ENCODE results near the gene RELN. TPM values are rescaled to one million over a fixed set of nuclear protein-coding genes. Genes with fewer than 3 reads are reported as not detected.

Gene RELN
- total and polyA plus RNA-seq, 2 of the 13 experiments (the other 11 are each of a cell fraction or from before 2014, with no cell fraction given), result 315 to 332 TPM

DNA sequence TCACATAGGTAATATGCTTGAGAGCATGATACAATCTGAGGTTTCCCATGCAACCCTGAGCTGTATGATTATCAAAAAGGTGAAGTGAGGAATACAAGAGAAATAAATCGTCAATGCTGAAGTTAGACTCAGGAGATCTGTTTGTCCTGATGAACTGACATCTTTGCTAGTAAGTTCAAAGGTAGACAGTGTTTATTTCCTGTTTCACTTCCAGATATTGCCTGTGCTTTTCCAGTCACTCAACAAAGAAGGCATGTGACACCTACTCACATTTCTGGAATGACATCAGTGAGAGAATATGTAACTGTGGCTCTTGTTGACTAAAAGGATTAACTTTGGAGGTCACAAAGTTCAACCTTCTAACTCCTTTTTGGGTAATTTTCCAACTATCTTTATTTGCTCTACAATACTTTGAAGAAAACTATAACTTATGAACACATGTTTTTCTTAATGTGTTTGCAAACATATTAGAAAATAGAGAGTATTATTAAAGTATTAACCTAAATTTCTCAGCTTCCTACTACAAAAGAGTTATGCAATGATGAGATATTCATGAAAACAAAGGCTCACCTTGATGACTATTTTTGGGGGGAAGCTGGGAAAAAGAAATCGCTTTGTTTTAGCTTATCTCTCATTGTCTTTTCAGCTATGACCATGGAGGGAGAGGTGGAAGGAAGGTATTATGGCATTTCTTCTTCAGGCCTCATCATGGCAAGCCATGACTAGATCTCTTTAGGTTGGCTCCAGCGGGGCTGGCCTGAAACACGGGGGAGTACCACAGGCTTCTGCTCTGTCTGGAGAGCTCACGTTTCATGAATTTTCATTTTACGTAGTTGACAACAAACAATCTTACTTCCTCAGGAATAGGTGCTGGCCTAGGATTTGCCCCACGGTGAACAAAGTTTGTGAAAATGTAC lies 328.7 kb downstream of the RELN start (continued):
- TF ChIP-seq ZNF615 (CRISPR knock-in tag; IDR thresholded peaks at IDR 0.05; ENCODE audit: borderline replicate concordance), result 0 out of 2 replicates have a peak, but pooled peaks have one; percentile 25
- TF ChIP-seq YEATS2 (CRISPR knock-in tag; IDR thresholded peaks at IDR 0.05; ENCODE audit: borderline replicate concordance), result peak; percentile 74; the same call in 1 of the 2 replicates
- TF ChIP-seq NR2F2 (IDR thresholded peaks at IDR 0.05; ENCODE audit: borderline replicate concordance, low read depth), result peak; percentile 98
- TF ChIP-seq ZNF329 (CRISPR knock-in tag; IDR thresholded peaks at IDR 0.05; ENCODE audit: low read depth), result no peak
- TF ChIP-seq REL (CRISPR knock-in tag; conservative IDR thresholded peaks at IDR 0.05), result no peak
- no peak for TF ChIP-seq MLXIP (CRISPR knock-in tag; IDR thresholded peaks at IDR 0.05; ENCODE audit: borderline replicate concordance)
- no peak for TF ChIP-seq SIN3A (IDR thresholded peaks at IDR 0.05; ENCODE audit: borderline replicate concordance, low read depth, low read length)
- TF ChIP-seq, protein P1, sequence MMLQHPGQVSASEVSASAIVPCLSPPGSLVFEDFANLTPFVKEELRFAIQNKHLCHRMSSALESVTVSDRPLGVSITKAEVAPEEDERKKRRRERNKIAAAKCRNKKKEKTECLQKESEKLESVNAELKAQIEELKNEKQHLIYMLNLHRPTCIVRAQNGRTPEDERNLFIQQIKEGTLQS (CRISPR knock-in tag; IDR thresholded peaks at IDR 0.05), result peak; percentile 92
- TF ChIP-seq, protein P2, sequence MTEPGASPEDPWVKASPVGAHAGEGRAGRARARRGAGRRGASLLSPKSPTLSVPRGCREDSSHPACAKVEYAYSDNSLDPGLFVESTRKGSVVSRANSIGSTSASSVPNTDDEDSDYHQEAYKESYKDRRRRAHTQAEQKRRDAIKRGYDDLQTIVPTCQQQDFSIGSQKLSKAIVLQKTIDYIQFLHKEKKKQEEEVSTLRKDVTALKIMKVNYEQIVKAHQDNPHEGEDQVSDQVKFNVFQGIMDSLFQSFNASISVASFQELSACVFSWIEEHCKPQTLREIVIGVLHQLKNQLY (CRISPR knock-in tag; IDR thresholded peaks at IDR 0.05), result peak; percentile 94; the same call in 1 of the 2 replicates
- peak; percentile 52; the same call in 1 of the 2 replicates for TF ChIP-seq FOSL1 (CRISPR knock-in tag; IDR thresholded peaks at IDR 0.05; ENCODE audit: borderline replicate concordance)
- TF ChIP-seq, protein P3, sequence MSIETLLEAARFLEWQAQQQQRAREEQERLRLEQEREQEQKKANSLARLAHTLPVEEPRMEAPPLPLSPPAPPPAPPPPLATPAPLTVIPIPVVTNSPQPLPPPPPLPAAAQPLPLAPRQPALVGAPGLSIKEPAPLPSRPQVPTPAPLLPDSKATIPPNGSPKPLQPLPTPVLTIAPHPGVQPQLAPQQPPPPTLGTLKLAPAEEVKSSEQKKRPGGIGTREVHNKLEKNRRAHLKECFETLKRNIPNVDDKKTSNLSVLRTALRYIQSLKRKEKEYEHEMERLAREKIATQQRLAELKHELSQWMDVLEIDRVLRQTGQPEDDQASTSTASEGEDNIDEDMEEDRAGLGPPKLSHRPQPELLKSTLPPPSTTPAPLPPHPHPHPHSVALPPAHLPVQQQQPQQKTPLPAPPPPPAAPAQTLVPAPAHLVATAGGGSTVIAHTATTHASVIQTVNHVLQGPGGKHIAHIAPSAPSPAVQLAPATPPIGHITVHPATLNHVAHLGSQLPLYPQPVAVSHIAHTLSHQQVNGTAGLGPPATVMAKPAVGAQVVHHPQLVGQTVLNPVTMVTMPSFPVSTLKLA (IDR thresholded peaks at IDR 0.05), result peak; percentile 54; the same call in 1 of the 2 replicates
- TF ChIP-seq IRF1 (CRISPR knock-in tag; IDR thresholded peaks at IDR 0.05; ENCODE audit: low read depth), result no peak
- TF ChIP-seq, protein P4, sequence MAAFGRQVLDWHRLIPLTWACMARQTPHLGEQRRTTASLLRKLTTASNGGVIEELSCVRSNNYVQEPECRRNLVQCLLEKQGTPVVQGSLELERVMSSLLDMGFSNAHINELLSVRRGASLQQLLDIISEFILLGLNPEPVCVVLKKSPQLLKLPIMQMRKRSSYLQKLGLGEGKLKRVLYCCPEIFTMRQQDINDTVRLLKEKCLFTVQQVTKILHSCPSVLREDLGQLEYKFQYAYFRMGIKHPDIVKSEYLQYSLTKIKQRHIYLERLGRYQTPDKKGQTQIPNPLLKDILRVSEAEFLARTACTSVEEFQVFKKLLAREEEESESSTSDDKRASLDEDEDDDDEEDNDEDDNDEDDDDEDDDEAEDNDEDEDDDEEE (CRISPR knock-in tag; IDR thresholded peaks at IDR 0.05), result no peak
- TF ChIP-seq, protein P5, sequence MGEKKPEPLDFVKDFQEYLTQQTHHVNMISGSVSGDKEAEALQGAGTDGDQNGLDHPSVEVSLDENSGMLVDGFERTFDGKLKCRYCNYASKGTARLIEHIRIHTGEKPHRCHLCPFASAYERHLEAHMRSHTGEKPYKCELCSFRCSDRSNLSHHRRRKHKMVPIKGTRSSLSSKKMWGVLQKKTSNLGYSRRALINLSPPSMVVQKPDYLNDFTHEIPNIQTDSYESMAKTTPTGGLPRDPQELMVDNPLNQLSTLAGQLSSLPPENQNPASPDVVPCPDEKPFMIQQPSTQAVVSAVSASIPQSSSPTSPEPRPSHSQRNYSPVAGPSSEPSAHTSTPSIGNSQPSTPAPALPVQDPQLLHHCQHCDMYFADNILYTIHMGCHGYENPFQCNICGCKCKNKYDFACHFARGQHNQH (CRISPR knock-in tag; IDR thresholded peaks at IDR 0.05), result peak; percentile 72; the same call in 1 of the 2 replicates
- TF ChIP-seq SMAD3 (CRISPR knock-in tag; IDR thresholded peaks at IDR 0.05), result peak; percentile 98
- TF ChIP-seq ZZZ3 (CRISPR knock-in tag; IDR thresholded peaks at IDR 0.05; ENCODE audit: borderline replicate concordance), result no peak
- peak; percentile 95 for TF ChIP-seq ZMYM4 (CRISPR knock-in tag; IDR thresholded peaks at IDR 0.05)
- no peak for TF ChIP-seq RFXANK (CRISPR knock-in tag; IDR thresholded peaks at IDR 0.05)
- TF ChIP-seq SATB2 (CRISPR knock-in tag; IDR thresholded peaks at IDR 0.05), result peak; percentile 74; the same call in 1 of the 2 replicates
- peak; percentile 95 for TF ChIP-seq IRF2 (CRISPR knock-in tag; IDR thresholded peaks at IDR 0.05)
